NCI-H526 treated with DMSO at 0.1 percent for 48 hours (cell line): Measurements from ENCODE around the gene ANOS1.
"Not testable (repeated sequence)": the region's sequence is repeated elsewhere in the genome, so short reads cannot be mapped to it uniquely, and the experiment has no call there.

Experiments
- DNase-seq: peaks from one replicate; lab custom pipeline; 2025; lab: John Stamatoyannopoulos, UW

The ANOS1 gene

GRCh38 chrX:8629871-8630270, 102.1 kb downstream of the ANOS1 start:
- no peak for DNase-seq

- no peak for DNase-seq
These were observed 104.1 kb downstream of the ANOS1 start for GRCh38 chrX:8627796-8628195.

DNA sequence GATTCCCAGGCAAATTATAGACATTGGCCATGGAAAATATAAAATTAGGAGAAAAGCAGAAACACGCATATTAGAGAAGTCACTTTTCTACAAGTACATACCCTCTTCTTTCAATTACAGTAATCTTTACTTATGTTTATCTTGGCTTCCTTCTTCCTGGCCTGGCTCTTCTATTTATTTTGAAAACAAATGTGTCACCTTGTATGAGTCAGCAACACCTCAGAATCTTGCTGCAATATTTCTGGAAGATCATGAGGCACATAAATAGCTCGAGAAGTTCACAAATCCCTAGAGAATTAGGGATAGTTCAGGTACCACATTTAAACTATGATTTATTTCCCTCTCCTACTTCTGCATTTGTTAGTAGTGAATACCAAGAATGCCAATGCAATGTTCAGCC, 124.6 kb downstream of the ANOS1 start:
- no peak for DNase-seq

DNA sequence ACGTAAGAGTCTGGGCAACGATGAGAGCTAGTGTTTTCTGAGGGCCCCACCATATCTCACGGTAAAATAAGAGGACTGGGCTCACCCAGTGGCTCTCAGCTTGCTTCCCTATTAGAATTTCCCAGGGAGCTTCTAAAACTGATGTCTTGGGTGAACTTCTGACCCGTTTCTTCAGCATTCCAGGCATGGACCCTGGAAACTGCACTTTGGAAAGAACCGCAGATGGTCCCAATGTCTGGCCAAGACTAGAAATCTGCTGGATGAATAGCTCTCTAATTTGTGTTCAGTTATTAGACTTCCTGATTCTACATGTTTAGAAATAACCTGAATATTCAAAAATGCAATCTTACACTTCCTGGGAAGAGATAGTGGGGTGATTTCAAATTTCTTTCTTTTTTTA, 127.8 kb downstream of the ANOS1 start:
- no peak for DNase-seq

DNA sequence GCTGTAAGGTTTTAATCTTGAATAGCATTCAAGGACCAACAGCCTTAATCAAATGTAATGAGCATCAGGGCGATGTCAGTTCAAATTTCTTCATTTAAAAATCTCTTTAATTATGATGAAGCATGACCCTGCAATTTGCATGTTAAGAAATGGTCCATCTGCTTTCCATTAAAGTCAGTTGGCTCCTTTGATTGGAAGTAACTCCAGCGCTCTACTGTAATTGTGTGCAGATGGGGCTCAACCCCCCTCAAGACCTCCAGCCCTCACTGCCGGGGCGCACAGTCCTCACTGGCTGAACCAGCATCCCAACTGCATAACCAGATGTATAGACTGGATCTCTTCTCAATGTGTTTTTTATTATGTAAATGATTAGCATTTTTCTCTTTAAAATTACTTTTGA, 140.4 kb downstream of the ANOS1 start:
- no peak for DNase-seq

- DNase-seq, result no peak
These were observed 145.0 kb downstream of the ANOS1 start for GRCh38 chrX:8586953-8587352.

DNA sequence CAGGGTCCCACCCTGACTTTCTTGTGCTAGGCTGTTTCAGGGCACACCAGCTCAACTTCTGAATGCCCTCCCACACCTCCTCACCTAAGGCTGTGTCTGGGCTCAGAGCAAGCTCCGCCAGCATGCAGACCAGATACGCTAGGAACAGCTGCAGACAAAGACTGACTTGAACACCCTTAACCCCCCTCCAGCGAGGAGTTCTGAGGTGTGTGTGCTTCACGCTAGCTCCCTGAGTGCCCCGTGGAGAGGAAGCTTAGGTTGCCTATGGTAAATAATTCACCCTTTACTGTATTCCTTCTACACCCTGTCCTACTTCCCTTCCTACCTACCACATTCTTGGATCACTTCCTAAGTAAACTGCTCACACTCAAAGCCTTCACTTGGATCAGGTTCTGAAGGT, 152.3 kb downstream of the ANOS1 start:
- no peak for DNase-seq

DNA sequence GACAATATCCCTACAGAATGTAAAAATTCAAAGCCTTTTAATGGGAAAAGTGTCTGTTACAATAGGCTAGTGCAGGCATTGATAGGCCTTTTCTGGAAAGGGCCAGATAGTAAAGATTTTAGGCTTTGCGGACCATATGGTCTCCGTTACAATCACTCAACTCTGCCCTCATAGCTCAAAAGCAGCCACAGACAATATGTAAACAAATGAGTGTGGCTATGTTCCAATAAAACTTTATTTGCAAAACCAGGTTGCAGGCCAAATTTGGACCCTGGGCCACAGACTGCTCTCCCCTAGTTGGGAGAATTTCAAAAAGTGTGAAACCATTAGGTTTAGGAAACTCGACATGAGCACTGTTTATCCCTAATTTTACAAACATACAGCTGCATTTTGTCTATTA, 155.1 kb downstream of the ANOS1 start:
- DNase-seq, result no peak

GRCh38 chrX:8565729-8566128, 166.2 kb downstream of the ANOS1 start:
- no peak for DNase-seq

- no peak for DNase-seq
These were observed 183.5 kb downstream of the ANOS1 start for GRCh38 chrX:8548446-8548845.

- DNase-seq, result no peak
These were observed 185.2 kb downstream of the ANOS1 start for GRCh38 chrX:8546715-8547114.

GRCh38 chrX:8520791-8521190, 211.1 kb downstream of the ANOS1 start:
- DNase-seq, result no peak

DNA sequence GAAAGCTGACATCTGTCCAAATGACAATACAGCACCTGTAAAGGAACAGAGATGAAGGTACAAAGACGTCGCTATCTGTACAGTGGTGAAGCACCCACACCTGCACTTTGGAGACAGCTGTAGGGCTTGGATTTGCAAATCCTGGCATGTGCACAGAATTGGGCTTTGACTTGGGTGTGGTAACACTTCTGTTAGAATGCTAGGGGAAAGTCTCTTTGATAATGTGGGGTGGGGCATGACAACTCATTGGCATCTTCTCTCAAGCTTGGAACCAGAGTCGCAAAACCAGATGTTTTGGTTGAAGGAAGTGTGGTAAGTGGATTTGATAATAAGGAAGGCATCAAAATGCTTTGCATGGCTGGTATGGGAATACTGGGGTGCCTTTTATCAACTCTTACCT, 211.8 kb downstream of the ANOS1 start:
- DNase-seq, result no peak

- DNase-seq, result no peak
These were observed 227.5 kb downstream of the ANOS1 start for GRCh38 chrX:8504451-8504850.

DNA sequence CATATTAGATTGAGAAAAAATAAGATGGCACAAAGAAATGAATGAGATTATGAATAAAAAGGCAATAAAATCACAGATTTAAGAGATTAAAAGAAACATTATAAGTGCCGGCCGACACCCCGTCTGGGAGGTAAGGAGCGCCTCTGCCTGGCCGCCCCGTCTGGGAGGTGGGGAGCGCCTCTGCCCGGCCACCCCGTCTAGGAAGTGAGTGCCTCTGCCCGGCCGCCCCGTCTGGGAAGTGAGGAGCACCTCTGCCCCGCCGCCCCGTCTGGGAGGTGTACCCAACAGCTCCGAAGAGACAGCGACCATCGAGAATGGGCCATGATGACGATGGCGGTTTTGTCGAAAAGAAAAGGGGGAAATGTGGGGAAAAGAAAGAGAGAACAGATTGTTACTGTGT, 229.8 kb downstream of the ANOS1 start:
- not testable (repeated sequence) for DNase-seq

DNA sequence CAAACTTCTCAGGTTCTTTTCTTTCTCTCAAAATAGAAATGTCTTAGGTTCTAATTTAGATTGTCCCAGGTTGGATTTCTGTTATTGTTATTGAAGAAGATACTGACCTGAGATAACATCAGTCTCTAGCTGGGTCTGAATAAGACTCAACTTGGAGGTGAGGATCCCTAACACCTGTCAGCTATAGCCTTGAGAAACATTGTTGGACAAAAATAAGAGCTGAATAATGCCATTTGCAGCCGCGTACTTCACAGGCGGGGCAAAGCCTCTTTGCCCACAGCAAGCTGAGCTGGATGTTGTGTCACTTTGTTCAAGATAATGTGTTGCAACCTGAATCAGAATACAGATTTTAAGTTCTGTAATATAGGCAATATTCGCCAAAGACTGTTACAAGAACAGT, 231.7 kb downstream of the ANOS1 start:
- no peak for DNase-seq

GRCh38 chrX:8495036-8495435, 236.9 kb downstream of the ANOS1 start:
- not testable (repeated sequence) for DNase-seq

- no peak for DNase-seq
These were observed 247.5 kb downstream of the ANOS1 start for GRCh38 chrX:8484360-8484949.
